ENCODE measurements around the gene DNAJB6.

DNA sequence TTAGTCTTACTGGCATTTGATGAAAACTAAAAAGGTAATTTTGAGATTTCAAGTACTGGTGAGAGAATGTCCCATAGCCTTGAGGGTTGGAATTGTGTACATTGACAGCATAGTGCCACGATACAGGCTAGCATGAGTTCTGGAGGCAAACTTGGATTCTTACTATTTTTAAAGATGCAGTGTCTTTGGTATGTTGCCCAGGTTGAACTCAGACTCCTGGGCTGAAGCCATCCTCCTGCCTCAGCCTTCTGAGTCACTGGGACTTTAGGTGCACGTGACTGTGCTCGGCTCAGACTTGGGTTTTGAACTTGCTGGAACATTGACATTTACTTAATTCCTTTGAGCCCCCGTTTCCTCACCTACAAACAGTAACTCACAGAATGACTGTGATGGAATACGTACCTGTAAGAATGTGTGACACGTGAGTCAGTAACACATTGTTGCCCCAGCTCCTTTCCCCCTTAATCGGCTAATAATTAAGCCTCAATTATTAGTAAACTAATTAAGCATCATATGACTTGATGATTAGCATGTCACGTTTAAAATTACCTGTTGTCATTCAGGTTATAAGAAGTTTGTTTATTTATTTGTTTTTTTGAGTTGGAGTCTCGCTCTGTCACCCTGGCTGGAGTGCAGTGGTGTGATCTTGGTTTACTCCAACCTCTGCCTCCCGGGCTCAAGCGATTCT, 10.6 kb downstream of the DNAJB6 start:
- no peak for TF ChIP-seq EZH2 (IDR thresholded peaks at IDR 0.05; ENCODE audit: insufficient read depth, poor library complexity, severe bottlenecking)
- no peak for TF ChIP-seq EZH2phosphoT487 (IDR thresholded peaks at IDR 0.05; ENCODE audit: insufficient read depth, low read depth)
